K562 (cell line): Measurements from ENCODE around the gene TRPM4. TPM values are rescaled to one million over a fixed set of nuclear protein-coding genes. Genes with fewer than 3 reads are reported as not detected.
"Not testable (repeated sequence)": the region's sequence is repeated elsewhere in the genome, so short reads cannot be mapped to it uniquely, and the experiment has no call there.

Experiments used
- ATAC-seq: fragments of 200-7000 bp; cut with Tn5 transposase; 3 replicates; pipeline ENCODE4 v1.9.1; 2020; ENCODE audit warnings: moderate library complexity
- BruUV-seq: library from RNA; stranded (reverse); fragments of 400-500 nt; replicated peaks from 2 replicates; lab custom pipeline; 2021; lab: Mats Ljungman, UMichigan
- CTCF ChIA-PET: fragments of 300-600 bp; formaldehyde crosslinking; extraction: SDS; loops from one replicate; lab custom pipeline; 2021; ENCODE audit warnings: low intra/inter-chr PET ratio; lab: Yijun Ruan, JAX
- POLR2A ChIA-PET: fragments of 300-600, 350-650 bp; sonication (Branson Sonifier 250); formaldehyde crosslinking; extraction: SDS; loops from one replicate; lab custom pipeline; 2021; ENCODE audit warnings: antibody characterized with exemption, inconsistent platforms; lab: Yijun Ruan, JAX
- DNase-seq, 4 experiments: peaks; one replicate each; pipeline versions ENCODE4 v3.0.0 to v3.0.0-alpha.2; 2011 to 2018; ENCODE audit warnings: low spot score in 3 of 4, mixed read lengths in 3 of 4; ENCODE audit errors: extremely low read depth in 1 of 4
- FAIRE-seq: peaks from 2 replicates; lab custom pipeline; 2011; peaks lifted over from hg19 to GRCh38; lab: Jason Lieb, UNC
- H2AFZ ChIP-seq: 2 replicates; pipeline ENCODE4 v1.6.0; 2011; ENCODE audit warnings: low read depth, low read length, control low read depth, inconsistent platforms
- H3K27ac ChIP-seq: fragments of 200-600 bp; 3 replicates; pipeline ENCODE4 v1.8.0; 2011; ENCODE audit warnings: low read depth, mild to moderate bottlenecking, control low read depth, inconsistent platforms, low read length, moderate library complexity, mixed read lengths; ENCODE audit errors: extremely low read depth
- H3K27me3 ChIP-seq, 2 experiments: fragments of 300-600 bp in 1 of 2; 2 replicates in 1 of 2; 3 replicates in 1 of 2; pipeline versions ENCODE4 v1.6.0 to v1.8.0; 2011; ENCODE audit warnings: inconsistent platforms in 2 of 2, low read length in 2 of 2, mild to moderate bottlenecking in 1 of 2, mixed read lengths in 1 of 2, moderate library complexity in 1 of 2; ENCODE audit not compliant: control insufficient read depth in 2 of 2, insufficient read depth in 2 of 2
- H3K36me3 ChIP-seq: fragments of 300-600 bp; 3 replicates; pipeline ENCODE4 v1.8.0; 2011; ENCODE audit warnings: mild to moderate bottlenecking, low read length, inconsistent platforms; ENCODE audit not compliant: control insufficient read depth, insufficient read depth
- H3K4me1 ChIP-seq, 2 experiments: fragments of 200-600 bp in 1 of 2; replicated peaks in 1 of 2; 2 replicates in 1 of 2; 3 replicates in 1 of 2; pipeline versions ENCODE4 v1.5.1 to v1.8.0; 2011; ENCODE audit warnings: inconsistent platforms in 2 of 2, low read length in 2 of 2, mild to moderate bottlenecking in 1 of 2, mixed read lengths in 1 of 2, moderate library complexity in 1 of 2; ENCODE audit not compliant: control insufficient read depth in 2 of 2, insufficient read depth in 2 of 2
- H3K4me2 ChIP-seq: 2 replicates; pipeline ENCODE4 v1.6.1; 2011; ENCODE audit warnings: low read length, control low read depth, inconsistent platforms, mixed read lengths; ENCODE audit not compliant: insufficient read depth
- H3K4me3 ChIP-seq: fragments of 200-600 bp; sonication (generic), shearing (Covaris generic); 2 replicates; pipeline ENCODE4 v1.5.1; 2016; ENCODE audit warnings: control low read depth, inconsistent platforms
- H3K79me2 ChIP-seq: fragments of 200-600 bp; 3 replicates; pipeline ENCODE4 v1.8.0; 2011; ENCODE audit warnings: low read length, inconsistent platforms; ENCODE audit not compliant: control insufficient read depth, insufficient read depth
- H3K9ac ChIP-seq, 2 experiments: 2 replicates each; pipeline versions ENCODE4 v1.6.0 to v1.6.1; 2011; ENCODE audit warnings: low read depth in 2 of 2, low read length in 2 of 2, control low read depth in 1 of 2, inconsistent platforms in 1 of 2, mild to moderate bottlenecking in 1 of 2, mixed read lengths in 1 of 2; ENCODE audit not compliant: insufficient read depth in 1 of 2
- H3K9me1 ChIP-seq: one replicate; pipeline ENCODE4 v1.6.0; 2011; ENCODE audit warnings: inconsistent platforms, mild to moderate bottlenecking, low read length, moderate library complexity; ENCODE audit not compliant: control insufficient read depth, insufficient read depth
- H3K9me3 ChIP-seq: replicated peaks from 2 replicates; pipeline ENCODE4 v1.5.1; 2011; ENCODE audit warnings: low read depth, low read length, inconsistent platforms; ENCODE audit not compliant: control insufficient read depth, insufficient read depth
- H4K20me1 ChIP-seq: replicated peaks from 2 replicates; pipeline ENCODE4 v1.6.1; 2011; ENCODE audit warnings: low read length, inconsistent platforms, mixed read lengths; ENCODE audit not compliant: control insufficient read depth, insufficient read depth
- ATF3 ChIP-seq, 2 experiments: fragments of 450-650 bp in 1 of 2; sonication (generic) in 1 of 2; formaldehyde crosslinking in 1 of 2; IDR thresholded peaks in 1 of 2; conservative IDR thresholded peaks in 1 of 2; 2 replicates each; pipeline versions ENCODE4 v1.6.1 to v1.8.1; 2016 to 2023; ENCODE audit warnings: mild to moderate bottlenecking in 2 of 2, moderate library complexity in 2 of 2, inconsistent platforms in 1 of 2, missing genetic modification reagents in 1 of 2
- ATF7 ChIP-seq: fragments of 450-650 bp; IDR thresholded peaks from 2 replicates; pipeline ENCODE4 v1.7.1; 2014; ENCODE audit warnings: mild to moderate bottlenecking, moderate library complexity
- CEBPG ChIP-seq, 3 experiments: fragments of 200-800 bp in 1 of 3; sonication (Bioruptor generic) in 1 of 3; sonication (generic) in 1 of 3; formaldehyde crosslinking in 1 of 3; IDR thresholded peaks in 2 of 3; conservative IDR thresholded peaks in 1 of 3; 2 replicates each; pipeline versions ENCODE4 v1.6.1 to v1.8.0; 2016 to 2022; ENCODE audit warnings: missing compliant biosample characterization in 2 of 3, missing genetic modification characterization in 2 of 3, mild to moderate bottlenecking in 1 of 3, missing genetic modification reagents in 1 of 3
- XRCC5 ChIP-seq: fragments of 200-400 bp; formaldehyde crosslinking; IDR thresholded peaks from 2 replicates; pipeline ENCODE4 v1.6.1; 2017; ENCODE audit warnings: low read depth, mild to moderate bottlenecking, low read length
- WGBS: fragments of 100-300 bp; shearing (Covaris generic); methylation state at CpG from one replicate; pipeline ENCODE4 v1.1.6; 2016; ENCODE audit warnings: low coverage, mixed read lengths; ENCODE audit not compliant: insufficient coverage; ENCODE audit errors: missing lambda C conversion rate; 5-methylcytosine and 5-hydroxymethylcytosine counted together
- in situ Hi-C: fragments of 300-500 bp; cut with MboI; formaldehyde crosslinking; loops from 4 replicates; pipeline ENCODE4 v1.15.0; 2018; ENCODE audit warnings: inconsistent platforms, mixed read lengths
- intact Hi-C: fragments of 100-400 bp; cut with micrococcal nuclease; formaldehyde crosslinking; loops from 2 replicates; pipeline ENCODE4 v1.14.2; 2022
- polyA plus RNA-seq, 8 experiments: library from polyadenylated mRNA; depleted of rRNA in 4 of 8; stranded (reverse) in 5 of 8; unstranded in 3 of 8; fragments of >200 nt; fragmentation: Nextera tagmentation in 2 of 8; fragmentation: Illumina TruSeq in 1 of 8; extraction: Ambion mirVana in 2 of 8; extraction: Trizol in 1 of 8; gene quantifications; 2 replicates each; pipeline versions ENCODE4 v1.2.1 to v1.2.3, GENCODE V29; 2011 to 2014; ENCODE audit warnings: inconsistent platforms in 1 of 8, missing spikeins in 1 of 8
- total RNA-seq, 7 experiments: library from RNA; depleted of rRNA in 6 of 7; stranded (reverse); fragments of >200 nt in 6 of 7; fragmentation: Illumina TruSeq in 2 of 7; extraction: Trizol in 2 of 7; gene quantifications; 2 replicates each; pipeline versions ENCODE4 v1.2.1 to v1.2.3, GENCODE V29; 2011 to 2021; ENCODE audit warnings: low replicate concordance in 1 of 7

TRPM4 gene
- total and polyA plus RNA-seq, 9 of the 15 experiments (the other 6 are each of a cell fraction or from before 2014, with no cell fraction given) = 6.5 to 45.4 (median 15.2) TPM

GRCh38 chr19:49145573-49146407 lies 11.8 kb upstream of the TRPM4 start (continued):
- TF ChIP-seq XRCC5 = 0 out of 2 replicates have a peak, but pooled peaks have one; percentile 66

GRCh38 chr19:49146408-49146770 lies 11.2 kb upstream of the TRPM4 start:
- intact Hi-C loops = loop anchor here (1.0 kb wide), 1 partner anchor 49 kb away; no protein-coding TSS in a partner anchor
- TF ChIP-seq CEBPG (CRISPR knock-in tag; IDR thresholded peaks at IDR 0.05) (0 out of 2 replicates have a peak, but pooled peaks have one; percentile 20), ATF7 (peak; percentile 4), ATF3 (IDR thresholded peaks at IDR 0.05) (peak; percentile 24)
- FAIRE-seq; H3K9me1 ChIP-seq; BruUV-seq; ATAC-seq; CTCF ChIA-PET; H4K20me1 ChIP-seq; DNase-seq; H3K36me3 ChIP-seq; H3K9me3 ChIP-seq; in situ Hi-C loops; H3K27me3 ChIP-seq; H3K27ac ChIP-seq; TF ChIP-seq CEBPG (tag; conservative IDR thresholded peaks at IDR 0.05 in 1 of 2, IDR thresholded peaks at IDR 0.05 in 1 of 2); ATF3 (CRISPR knock-in tag; conservative IDR thresholded peaks at IDR 0.05): not testable (repeated sequence)
- POLR2A ChIA-PET = interaction anchor here (0.6 to 1.7 kb wide), 6 partner anchors 9 to 522 kb away, joined by 3 to 7 read pairs (median 3); partner anchors contain the start of gene HRC
- Histone ChIP-seq H3K79me2 (peaks cover 28% of the 10 kb centered on the region; the same call in 2 of the 3 replicates), H2AFZ (0 out of 2 replicates have a peak overlapping the region, but pooled peaks have one; percentile 86), H3K4me2 (peak overlapping the region; percentile 72), H3K9ac (peak overlapping the region in 1 of 2 experiments; percentile 24; a peak in 1 of 4 replicates), H3K4me3 (peak overlapping the region; percentile 38; the same call in 1 of the 2 replicates), H3K4me1 (peaks cover 27 to 70% of the 10 kb centered on the region in 2 experiments)
- 66% methylated on average over 4 of the region's 7 CpGs for WGBS
